Measurements from ENCODE around the gene RBFOX2. TPM values are rescaled to one million over a fixed set of nuclear protein-coding genes. Genes with fewer than 3 reads are reported as not detected.

RBFOX2 gene
- total RNA-seq, 2 donors from 2014 or later, result 104 to 120 TPM

DNA sequence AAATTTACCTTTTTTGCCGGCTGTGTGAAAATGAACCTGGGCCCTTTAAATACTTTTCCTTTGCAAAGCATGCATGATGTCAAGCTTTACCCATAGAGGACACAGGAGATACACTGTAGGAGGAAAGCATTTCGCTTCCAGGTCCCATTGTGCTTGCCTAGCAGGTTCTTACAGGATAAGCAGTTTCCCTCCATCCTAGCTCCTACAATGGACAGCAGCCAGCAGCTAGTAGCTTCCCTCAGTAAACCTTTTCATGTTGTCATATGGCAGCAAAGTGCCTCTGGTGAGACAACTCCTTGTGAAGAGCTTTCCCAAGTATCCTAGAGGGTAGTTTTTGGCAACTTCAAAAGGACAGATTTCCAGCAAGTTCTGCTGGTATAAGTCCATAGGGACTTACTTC lies 78.4 kb downstream of the RBFOX2 start:
- no peak overlapping the region for H3K4me3 Mint-ChIP-seq
- H3K9me3 Mint-ChIP-seq, result no peaks in the 10 kb centered on the region
- Histone ChIP-seq H3K4me1 (ENCODE audit: control insufficient read depth, insufficient read depth, low read length) (no peaks in the 10 kb centered on the region), H3K9ac (ENCODE audit: extremely low read depth, low read length, poor library complexity, severe bottlenecking) (no peak overlapping the region), H3K9me3 (ENCODE audit: control insufficient read depth, low read length) (no peaks in the 10 kb centered on the region), H3K27me3 (ENCODE audit: control insufficient read depth, insufficient read depth, low read length, poor library complexity, severe bottlenecking) (no peaks in the 10 kb centered on the region), H3K36me3 (ENCODE audit: control insufficient read depth, insufficient read depth, low read length) (peaks cover 3% of the 10 kb centered on the region), H3K4me3 (ENCODE audit: low read length) (no peak overlapping the region), H3K27ac (ENCODE audit: low read depth, low read length) (no peak overlapping the region)
- DNase-seq, result peak; percentile 53
- WGBS, 2 experiments (ENCODE audit: insufficient coverage in 1 of 2, insufficient read length in 1 of 2), result 82 to 89% methylated on average over 2 of the region's 2 CpGs
- H3K27me3 Mint-ChIP-seq (ENCODE audit: insufficient read depth), result no peaks in the 10 kb centered on the region
- H3K36me3 Mint-ChIP-seq (ENCODE audit: low read depth), result no peaks in the 10 kb centered on the region
- peaks cover 12% of the 10 kb centered on the region for H3K4me1 Mint-ChIP-seq
- TF ChIP-seq, protein P1, sequence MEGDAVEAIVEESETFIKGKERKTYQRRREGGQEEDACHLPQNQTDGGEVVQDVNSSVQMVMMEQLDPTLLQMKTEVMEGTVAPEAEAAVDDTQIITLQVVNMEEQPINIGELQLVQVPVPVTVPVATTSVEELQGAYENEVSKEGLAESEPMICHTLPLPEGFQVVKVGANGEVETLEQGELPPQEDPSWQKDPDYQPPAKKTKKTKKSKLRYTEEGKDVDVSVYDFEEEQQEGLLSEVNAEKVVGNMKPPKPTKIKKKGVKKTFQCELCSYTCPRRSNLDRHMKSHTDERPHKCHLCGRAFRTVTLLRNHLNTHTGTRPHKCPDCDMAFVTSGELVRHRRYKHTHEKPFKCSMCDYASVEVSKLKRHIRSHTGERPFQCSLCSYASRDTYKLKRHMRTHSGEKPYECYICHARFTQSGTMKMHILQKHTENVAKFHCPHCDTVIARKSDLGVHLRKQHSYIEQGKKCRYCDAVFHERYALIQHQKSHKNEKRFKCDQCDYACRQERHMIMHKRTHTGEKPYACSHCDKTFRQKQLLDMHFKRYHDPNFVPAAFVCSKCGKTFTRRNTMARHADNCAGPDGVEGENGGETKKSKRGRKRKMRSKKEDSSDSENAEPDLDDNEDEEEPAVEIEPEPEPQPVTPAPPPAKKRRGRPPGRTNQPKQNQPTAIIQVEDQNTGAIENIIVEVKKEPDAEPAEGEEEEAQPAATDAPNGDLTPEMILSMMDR (conservative IDR thresholded peaks at IDR 0.05), result no peak
- H3K27ac Mint-ChIP-seq, result no peak overlapping the region

DNA sequence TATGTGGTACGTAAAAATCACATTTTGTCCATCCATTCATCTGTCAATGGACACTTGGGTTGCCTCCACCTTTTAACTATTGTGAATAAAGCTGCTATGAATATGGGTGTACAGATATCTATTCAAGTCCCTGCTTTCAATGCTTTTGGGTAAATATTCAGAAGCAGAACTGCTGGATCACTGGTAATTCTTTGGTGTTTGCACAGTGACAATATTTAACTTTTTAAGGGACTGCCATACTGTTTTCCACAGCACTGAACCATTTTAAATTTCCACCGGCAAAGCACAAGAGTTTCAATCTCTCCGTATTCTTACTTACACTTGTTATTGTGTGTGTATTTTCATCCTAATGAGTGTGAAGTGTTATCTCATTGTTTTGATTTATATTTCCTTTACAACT lies 79.4 kb downstream of the RBFOX2 start:
- Mint-ChIP-seq H3K4me1 (peaks cover 4% of the 10 kb centered on the region), H3K27ac (no peak overlapping the region), H3K36me3 (ENCODE audit: low read depth) (no peaks in the 10 kb centered on the region), H3K4me3 (no peak overlapping the region), H3K27me3 (ENCODE audit: insufficient read depth) (no peaks in the 10 kb centered on the region), H3K9me3 (no peaks in the 10 kb centered on the region)
- Histone ChIP-seq H3K9me3 (ENCODE audit: control insufficient read depth, low read length) (no peaks in the 10 kb centered on the region), H3K27me3 (ENCODE audit: control insufficient read depth, insufficient read depth, low read length, poor library complexity, severe bottlenecking) (no peaks in the 10 kb centered on the region), H3K4me3 (ENCODE audit: low read length) (no peak overlapping the region), H3K36me3 (ENCODE audit: control insufficient read depth, insufficient read depth, low read length) (peaks cover 3% of the 10 kb centered on the region), H3K4me1 (ENCODE audit: control insufficient read depth, insufficient read depth, low read length) (no peaks in the 10 kb centered on the region), H3K27ac (ENCODE audit: low read depth, low read length) (no peak overlapping the region), H3K9ac (ENCODE audit: extremely low read depth, low read length, poor library complexity, severe bottlenecking) (no peak overlapping the region)
- TF ChIP-seq, protein P1 (conservative IDR thresholded peaks at IDR 0.05), result no peak
- no peak for DNase-seq
- 100% methylated on average over 3 of the region's 3 CpGs; no CpG with 5 or more reads in 1 of the 2 experiments for WGBS, 2 experiments (ENCODE audit: insufficient coverage in 1 of 2, insufficient read length in 1 of 2)

DNA sequence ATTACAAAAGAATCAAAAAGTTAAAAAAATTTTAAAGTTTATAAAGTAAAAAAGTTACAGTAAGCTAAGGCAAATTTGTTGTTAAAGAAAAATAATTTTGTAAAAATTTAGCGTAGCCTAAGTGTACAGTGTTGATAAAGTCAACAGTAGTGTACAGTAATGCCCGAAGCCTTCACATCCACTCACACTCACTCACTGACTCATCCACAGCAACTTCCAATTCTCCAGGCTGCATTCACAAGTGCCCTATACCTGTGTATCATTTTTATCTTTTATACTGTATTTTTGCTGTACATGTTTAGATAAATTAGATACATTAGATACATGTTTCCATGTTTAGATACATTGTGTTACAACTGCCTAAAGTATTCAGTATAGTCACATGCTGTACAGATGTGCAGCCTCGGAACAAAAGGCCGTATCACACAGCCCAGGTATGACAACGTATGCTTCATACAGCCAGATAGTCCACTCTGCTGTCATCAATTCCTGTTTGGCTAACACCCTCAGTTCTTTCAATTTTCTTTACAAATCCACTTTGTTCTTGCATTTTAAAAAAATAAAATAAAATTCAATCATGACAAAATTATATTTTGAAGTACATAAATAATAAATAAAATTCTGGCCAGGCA lies 80.7 kb downstream of the RBFOX2 start:
- no peaks in the 10 kb centered on the region for H3K36me3 Mint-ChIP-seq (ENCODE audit: low read depth)
- no peak overlapping the region for H3K4me3 Mint-ChIP-seq
- no peak overlapping the region for H3K27ac Mint-ChIP-seq
- no peaks in the 10 kb centered on the region for H3K27me3 Mint-ChIP-seq (ENCODE audit: insufficient read depth)
- no peaks in the 10 kb centered on the region for H3K9me3 ChIP-seq (ENCODE audit: control insufficient read depth, low read length)
- TF ChIP-seq, protein P1 (conservative IDR thresholded peaks at IDR 0.05), result no peak
- no peaks in the 10 kb centered on the region for H3K27me3 ChIP-seq (ENCODE audit: control insufficient read depth, insufficient read depth, low read length, poor library complexity, severe bottlenecking)
- H3K27ac ChIP-seq (ENCODE audit: low read depth, low read length), result no peak overlapping the region
- WGBS, 2 experiments (ENCODE audit: insufficient coverage in 1 of 2, insufficient read length in 1 of 2), result 94 to 98% methylated on average over 3 to 5 of the region's 5 CpGs
- H3K36me3 ChIP-seq (ENCODE audit: control insufficient read depth, insufficient read depth, low read length), result peaks cover 3% of the 10 kb centered on the region
- H3K9ac ChIP-seq (ENCODE audit: extremely low read depth, low read length, poor library complexity, severe bottlenecking), result no peak overlapping the region
- no peaks in the 10 kb centered on the region for H3K4me1 ChIP-seq (ENCODE audit: control insufficient read depth, insufficient read depth, low read length)
- DNase-seq, result no peak
- H3K9me3 Mint-ChIP-seq, result no peaks in the 10 kb centered on the region
- no peak overlapping the region for H3K4me3 ChIP-seq (ENCODE audit: low read length)
- no peaks in the 10 kb centered on the region for H3K4me1 Mint-ChIP-seq
